ENCODE results near the gene KCNH8.

KCNH8 gene

DNA sequence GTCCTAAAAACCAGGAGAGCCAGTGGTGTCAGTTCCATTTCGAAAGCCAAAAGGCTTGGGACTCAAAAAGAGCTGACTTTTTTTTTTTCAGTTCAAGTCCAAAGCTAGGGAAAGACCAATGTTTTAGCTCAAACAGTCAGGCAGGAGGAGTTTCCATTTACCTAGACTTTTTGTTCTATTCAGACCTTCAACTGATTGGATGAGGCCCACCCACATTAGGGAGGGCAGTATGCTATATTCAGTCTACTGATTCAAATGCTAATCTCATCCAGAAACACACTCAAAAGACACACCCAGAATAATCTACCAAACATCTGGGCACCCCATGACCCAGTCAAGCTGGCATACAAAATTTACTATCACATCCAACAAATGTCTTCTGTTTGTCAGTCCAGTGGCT lies 374.0 kb downstream of the KCNH8 start:
- no peak for DNase-seq

DNA sequence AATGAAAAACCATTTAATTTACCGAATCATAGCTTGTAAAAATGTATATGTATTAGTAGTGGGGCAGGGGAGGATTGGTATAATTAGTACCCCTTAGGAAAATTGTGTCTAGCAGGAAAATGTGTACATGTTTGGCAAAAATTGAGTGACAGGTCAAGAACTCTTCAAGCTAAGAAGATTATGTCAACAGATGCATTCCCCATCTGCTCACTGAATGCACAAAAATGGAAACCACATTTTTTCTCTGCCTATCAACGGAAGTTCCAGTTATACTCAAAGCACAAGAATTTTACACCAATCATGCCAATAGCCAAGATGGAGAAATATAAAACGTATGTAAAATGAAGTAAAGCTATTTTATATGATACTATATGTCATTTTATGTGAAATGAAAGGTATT lies 377.8 kb downstream of the KCNH8 start:
- no peak for DNase-seq

DNA sequence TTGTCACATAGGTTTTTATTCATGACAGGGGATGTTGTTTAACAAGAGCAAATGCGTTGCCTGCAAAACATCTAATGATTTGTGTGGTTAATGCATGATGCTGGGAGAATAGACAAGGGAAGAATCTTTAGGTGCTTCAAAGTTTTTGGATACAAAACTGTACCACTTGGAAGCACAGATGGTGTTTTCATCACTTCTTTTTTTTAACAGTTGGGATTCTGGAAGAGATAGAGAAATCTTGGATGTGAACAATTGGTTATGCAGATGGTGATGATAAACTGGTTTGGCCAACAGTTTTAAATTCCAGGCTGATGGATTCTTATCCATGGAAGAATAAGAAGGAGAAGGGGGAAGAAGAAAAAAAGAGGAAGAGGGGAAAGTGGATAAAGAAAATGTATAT lies 379.4 kb downstream of the KCNH8 start:
- no peak for DNase-seq

DNA sequence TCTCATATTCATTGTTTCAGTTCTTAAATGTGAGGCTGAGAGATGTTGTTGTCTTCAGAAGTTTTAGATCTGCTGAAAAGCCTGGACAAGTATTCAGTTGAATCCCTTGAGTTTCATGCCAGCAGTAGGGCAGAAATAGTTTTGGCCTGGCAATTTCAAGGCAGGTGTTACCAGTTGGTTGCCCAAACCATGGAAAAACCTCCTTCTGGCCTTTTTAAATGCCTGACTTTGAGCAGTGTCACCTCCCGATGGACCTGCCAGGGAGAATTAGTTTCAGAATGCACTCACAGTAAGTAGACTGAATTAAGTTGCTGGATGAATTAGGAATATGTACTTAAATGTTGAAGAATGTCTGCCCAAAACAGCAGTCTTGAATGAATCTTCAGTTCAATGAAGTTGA lies 383.1 kb downstream of the KCNH8 start:
- DNase-seq: no peak

DNA sequence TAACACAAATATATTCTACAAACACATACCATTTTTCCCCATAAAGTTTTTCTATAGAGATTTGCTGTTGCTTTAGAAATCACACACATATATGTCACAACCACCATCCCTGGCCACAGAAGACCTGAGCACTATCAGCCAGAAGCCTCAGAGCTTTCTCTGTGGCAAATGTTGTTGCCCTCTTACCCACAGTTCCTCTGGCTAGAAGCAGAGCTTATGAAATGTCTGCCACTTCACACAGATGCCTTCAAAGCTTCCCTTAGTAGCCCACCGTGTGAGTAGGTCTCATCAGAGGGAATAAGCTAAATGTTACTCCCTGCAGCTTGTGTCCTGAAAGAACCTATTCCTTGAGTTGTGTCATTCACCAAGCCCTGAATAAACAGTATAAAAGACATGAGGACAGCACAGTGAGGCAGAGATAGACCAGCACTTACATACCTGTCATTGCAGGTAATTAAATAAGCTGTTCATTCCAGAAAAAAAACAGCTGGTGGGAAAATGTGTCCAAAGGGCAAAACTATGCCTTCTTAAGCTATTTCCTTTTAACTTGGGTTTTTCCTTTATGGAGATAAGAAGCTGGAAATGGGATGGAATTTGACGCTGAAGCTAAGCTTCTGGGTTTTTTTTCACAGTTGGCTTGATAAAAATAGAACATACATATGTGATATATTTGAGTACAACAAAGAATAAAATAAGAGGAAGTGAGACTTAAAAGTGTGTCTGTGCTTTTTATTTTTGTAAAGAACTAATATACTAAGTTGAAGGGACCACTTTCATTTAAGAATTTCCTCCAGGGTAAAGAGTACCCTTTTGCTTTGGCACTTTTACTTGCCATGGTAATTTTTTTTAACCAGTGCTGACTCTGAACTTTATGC lies 391.4 kb downstream of the KCNH8 start:
- no peak for DNase-seq

DNA sequence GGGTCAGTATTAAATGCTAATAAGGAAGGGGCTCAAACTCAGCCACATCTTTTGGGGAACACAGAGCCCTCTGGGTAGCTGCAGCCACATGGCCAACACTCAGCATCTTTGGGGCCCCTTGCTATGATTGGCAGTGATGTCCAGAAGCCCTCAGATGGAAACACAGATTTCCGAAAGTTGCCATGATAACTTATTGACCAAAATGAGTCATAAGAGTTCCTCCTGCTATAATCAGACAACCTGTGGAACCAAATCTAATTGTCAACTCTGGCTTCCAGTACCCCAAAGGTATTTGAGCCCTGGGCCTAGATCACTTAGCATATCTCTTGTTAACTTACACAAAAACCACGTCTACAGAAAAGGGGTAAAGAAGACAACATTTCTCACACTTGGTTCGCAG lies 392.2 kb downstream of the KCNH8 start:
- DNase-seq: no peak

DNA sequence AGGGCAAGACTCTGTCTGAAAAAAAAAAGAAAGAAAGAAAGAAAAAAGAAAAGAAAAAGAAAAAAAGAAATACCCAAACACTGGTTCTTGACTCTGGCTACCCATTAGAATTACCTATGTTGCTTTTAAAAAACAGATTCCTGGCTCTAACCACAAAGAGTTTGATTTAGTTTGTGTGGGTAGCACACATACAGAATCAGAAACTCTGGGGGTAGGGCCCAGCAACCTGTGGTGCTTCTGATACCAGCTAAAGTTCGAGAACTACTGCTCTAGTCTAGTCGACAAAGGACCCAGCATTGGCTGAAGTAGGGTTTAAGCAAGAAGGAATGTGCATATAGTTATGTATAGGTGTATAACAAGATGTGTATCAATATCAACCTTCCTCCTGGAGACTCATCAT lies 393.0 kb downstream of the KCNH8 start:
- DNase-seq: no peak

DNA sequence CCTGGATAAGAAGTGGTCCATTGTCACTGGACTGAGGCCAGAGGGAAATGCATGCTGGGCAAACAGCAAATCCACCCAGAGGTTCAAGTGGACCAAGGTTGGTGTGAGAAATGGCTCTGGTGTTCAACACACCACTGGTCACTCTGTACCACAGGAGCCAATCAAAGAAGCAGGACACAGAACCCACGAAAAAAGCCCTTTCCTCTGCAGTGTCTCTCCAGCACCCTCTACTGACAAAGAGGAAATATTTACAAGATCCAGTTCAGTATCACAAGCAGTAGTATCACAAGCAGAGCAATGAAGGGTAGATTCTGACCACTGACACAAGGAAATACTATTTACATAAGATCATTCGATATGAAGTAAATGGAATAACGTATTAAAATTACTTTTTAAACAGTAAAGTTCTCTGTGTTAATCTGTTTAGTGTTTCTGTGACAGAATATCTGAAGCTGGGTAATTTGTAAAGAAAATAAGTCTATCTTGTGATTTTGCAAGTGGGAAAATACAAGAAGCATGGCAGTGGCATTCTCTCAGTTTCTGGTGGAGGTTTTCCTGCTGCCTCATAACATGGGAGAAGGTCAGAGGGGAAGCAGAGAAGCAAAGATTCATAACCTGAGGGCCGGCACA lies 395.0 kb downstream of the KCNH8 start:
- no peak for DNase-seq

DNA sequence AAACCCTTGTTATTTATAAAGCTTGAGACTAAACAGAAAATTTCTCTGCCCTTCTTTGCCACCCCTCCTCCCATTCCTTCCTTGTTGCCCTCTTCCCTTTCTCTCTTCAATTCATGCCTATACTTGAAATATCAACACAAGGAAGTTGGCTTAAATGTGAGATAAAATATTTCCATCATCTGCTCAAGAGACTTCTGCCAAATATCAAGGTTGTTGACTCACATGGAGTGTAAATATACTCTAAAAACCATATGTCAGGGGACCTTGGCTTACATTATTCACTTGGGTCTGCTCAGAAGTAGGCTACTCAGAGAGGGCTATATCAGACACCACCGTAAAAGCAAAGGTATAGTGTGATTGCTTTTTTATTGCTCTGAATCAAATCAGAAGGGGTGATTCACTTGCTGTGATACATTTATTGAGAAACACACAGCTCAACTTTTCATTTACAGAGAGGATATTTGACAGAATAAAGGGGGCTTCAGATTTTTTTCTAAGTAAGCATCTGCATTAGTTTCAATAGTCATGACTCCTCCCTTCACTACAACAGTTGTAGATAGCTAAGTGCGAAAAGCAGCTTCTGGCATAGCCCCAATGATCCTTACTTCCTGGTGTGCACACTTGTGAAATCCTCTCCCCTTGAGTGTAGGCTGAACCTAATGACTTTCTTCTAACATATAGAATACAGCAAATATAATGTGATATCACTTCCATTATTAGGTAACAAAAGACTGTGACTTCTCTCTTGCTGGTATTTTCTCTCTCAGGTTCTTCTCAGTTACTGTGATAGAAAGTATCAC lies 399.6 kb downstream of the KCNH8 start:
- no peak for DNase-seq

DNA sequence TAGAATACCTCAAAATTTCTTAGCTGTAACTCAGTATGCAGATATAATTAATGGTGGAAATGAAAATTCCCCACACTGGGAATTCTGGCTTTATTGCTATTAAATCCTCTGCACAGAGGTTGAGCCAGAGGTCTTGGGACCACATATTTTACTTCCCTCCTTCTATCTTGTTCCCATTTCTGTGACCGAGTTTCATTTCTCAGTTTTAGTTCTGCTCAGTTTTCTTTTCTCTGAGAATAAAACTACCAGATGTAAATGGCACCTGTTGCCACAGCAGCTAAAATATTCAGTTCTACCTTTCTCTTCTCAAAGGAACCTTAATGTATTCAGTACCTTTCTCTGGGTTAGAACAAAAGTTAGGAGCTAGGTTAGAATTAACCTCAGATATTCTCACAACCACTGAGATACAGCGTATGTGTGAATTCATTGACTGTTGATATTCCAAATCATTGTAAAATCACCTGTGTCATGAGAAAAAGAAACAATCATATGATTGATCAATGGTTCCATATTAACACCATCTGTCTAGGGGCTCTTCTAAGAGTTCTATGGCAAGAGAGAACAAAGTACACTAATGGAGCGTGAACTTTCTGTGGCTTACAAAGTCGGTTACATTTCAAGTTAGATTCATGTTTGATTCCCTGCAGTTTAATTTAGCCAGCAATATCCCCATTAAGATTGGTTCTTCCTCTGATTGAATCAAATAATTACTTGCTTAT lies 411.6 kb downstream of the KCNH8 start:
- DNase-seq: no peak

DNA sequence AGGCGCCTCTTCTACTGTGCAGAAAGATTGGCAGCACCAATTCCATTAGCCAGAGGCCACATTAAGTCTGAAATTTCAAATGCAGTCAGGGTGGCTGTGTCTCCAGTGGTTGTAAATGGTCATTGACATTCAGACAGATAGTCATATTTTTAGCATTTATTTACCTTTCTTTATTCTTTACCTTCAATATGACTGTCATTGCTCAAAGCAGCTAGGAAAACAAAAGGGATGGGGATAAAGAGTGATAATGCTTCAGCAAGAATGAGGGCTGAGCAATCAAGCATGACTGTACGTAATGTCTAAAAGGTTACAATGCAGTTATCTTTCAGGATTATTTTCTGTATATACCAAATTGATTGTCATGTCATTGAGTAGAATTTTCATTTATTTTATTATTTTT lies 425.3 kb downstream of the KCNH8 start:
- DNase-seq: no peak

DNA sequence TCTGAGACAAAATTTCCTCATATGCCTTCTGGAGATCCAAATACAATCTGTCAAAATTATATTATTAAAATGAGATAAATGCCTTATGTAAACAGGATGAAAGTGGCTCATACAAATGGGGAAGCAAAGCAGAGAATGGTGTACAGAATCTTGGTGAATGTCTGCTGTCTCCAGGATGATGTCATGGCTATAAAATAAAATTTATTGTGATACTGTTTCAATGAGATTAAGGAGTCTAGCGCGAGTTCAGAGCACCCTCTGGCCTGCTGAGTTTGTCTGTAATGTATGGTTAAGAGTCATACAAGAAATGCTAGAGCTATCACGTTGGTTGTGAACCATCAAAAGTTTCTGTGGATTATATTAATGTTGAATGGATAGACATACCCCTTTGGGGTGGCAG lies 426.0 kb downstream of the KCNH8 start:
- DNase-seq: no peak

DNA sequence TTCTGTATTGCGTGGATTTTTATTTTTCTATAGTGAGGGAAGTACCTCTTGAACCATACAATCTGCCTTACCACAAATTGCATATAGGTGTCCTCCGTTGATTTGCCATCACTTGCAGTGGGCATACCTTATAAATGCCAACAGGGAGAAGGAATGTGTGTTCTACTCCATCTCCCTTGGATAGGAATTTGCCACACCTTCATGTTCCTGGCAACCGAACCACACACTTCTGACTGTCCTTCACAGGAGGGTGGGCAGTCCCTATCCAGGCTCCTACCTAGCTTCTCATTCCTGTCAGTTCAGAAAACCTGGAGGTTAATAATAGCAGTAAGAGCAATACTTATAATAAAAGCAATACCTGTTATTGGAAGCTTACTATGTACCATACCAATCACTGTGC lies 428.0 kb downstream of the KCNH8 start:
- DNase-seq: no peak
